ENCODE results near the gene NUP62.
"Not testable (repeated sequence)": the region's sequence is repeated elsewhere in the genome, so short reads cannot be mapped to it uniquely, and the experiment has no call there.

NUP62 gene

GRCh38 chr19:49950590-49950948 lies 21.3 kb upstream of the NUP62 start:
- TF ChIP-seq CTCF (IDR thresholded peaks at IDR 0.05; ENCODE audit: low read depth, low read length), result no peak
- DNase-seq (ENCODE audit: extremely low read depth, low read depth), result no peak

GRCh38 chr19:49949742-49950589 lies 20.7 kb upstream of the NUP62 start:
- DNase-seq (ENCODE audit: extremely low read depth, low read depth), result no peak
- TF ChIP-seq CTCF (IDR thresholded peaks at IDR 0.05; ENCODE audit: low read depth, low read length), result no peak

GRCh38 chr19:49946415-49946814 lies 17.1 kb upstream of the NUP62 start:
- TF ChIP-seq CTCF (IDR thresholded peaks at IDR 0.05; ENCODE audit: low read depth, low read length), result no peak
- no peak for DNase-seq (ENCODE audit: extremely low read depth, low read depth)

- DNase-seq (ENCODE audit: extremely low read depth, low read depth), result not testable (repeated sequence)
These were observed 15.3 kb upstream of the NUP62 start for GRCh38 chr19:49944567-49944966.

GRCh38 chr19:49940482-49940791 lies 11.1 kb upstream of the NUP62 start:
- DNase-seq (ENCODE audit: extremely low read depth, low read depth), result no peak
- no peak for TF ChIP-seq CTCF (IDR thresholded peaks at IDR 0.05; ENCODE audit: low read depth, low read length)

GRCh38 chr19:49939721-49940481 lies 10.6 kb upstream of the NUP62 start:
- no peak; the same call in 1 of the 2 replicates for TF ChIP-seq CTCF (IDR thresholded peaks at IDR 0.05; ENCODE audit: low read depth, low read length)
- DNase-seq (ENCODE audit: extremely low read depth, low read depth), result no peak

GRCh38 chr19:49938662-49939061 lies 9.4 kb upstream of the NUP62 start:
- no peak for TF ChIP-seq CTCF (IDR thresholded peaks at IDR 0.05; ENCODE audit: low read depth, low read length)
- no peak for DNase-seq (ENCODE audit: extremely low read depth, low read depth)

All from AG09319 (cell line).